GM12872 (cell line): ENCODE data around the gene TAPBP.

Experiments used
- CTCF ChIP-seq: IDR thresholded peaks from 3 replicates; pipeline ENCODE4 v1.5.1; 2011; ENCODE audit warnings: low read depth, mild to moderate bottlenecking, low read length, moderate library complexity; ENCODE audit not compliant: insufficient read depth

TAPBP gene

GRCh38 chr6:33313709-33314514 lies at the start of gene TAPBP:
Gene TAPBP (minus strand): TSS chr6:33314078. CDS start chr6:33314041, 37 bp downstream.
- TF ChIP-seq CTCF = no peak

- TF ChIP-seq CTCF = no peak
These were observed 45.5 kb upstream of the TAPBP start for GRCh38 chr6:33359331-33359730.

GRCh38 chr6:33356295-33356694 lies 42.4 kb upstream of the TAPBP start:
- no peak for TF ChIP-seq CTCF

- TF ChIP-seq CTCF = no peak
These were observed 33.9 kb upstream of the TAPBP start for GRCh38 chr6:33347816-33348215.

GRCh38 chr6:33344701-33345697 lies 31.1 kb upstream of the TAPBP start:
- peak; percentile 72 for TF ChIP-seq CTCF

GRCh38 chr6:33343953-33344611 lies 30.2 kb upstream of the TAPBP start:
- TF ChIP-seq CTCF = no peak

GRCh38 chr6:33339193-33339592 lies 25.3 kb upstream of the TAPBP start:
- no peak for TF ChIP-seq CTCF
